Neuronal stem cell (in vitro differentiated cells): ENCODE data around the gene KIFC1.

ENCODE experiments used
- DNase-seq: peaks from one replicate; pipeline ENCODE4 v3.0.0-alpha.2; 2013; ENCODE audit warnings: low spot score
- H2AFZ ChIP-seq: one replicate; pipeline ENCODE4 v1.6.1; 2013; ENCODE audit warnings: mild to moderate bottlenecking, low read length, inconsistent platforms
- H2AK5ac ChIP-seq: 2 replicates; pipeline ENCODE4 v1.6.1; 2013; ENCODE audit warnings: low read depth, mild to moderate bottlenecking, inconsistent platforms, low read length, moderate library complexity, mixed read lengths
- H2BK120ac ChIP-seq: 2 replicates; pipeline ENCODE4 v1.6.1; 2013; ENCODE audit warnings: low read depth, mild to moderate bottlenecking, inconsistent platforms, low read length, moderate library complexity, mixed read lengths
- H2BK12ac ChIP-seq: one replicate; pipeline ENCODE4 v1.6.1; 2013; ENCODE audit warnings: low read length, inconsistent platforms
- H2BK15ac ChIP-seq: 2 replicates; pipeline ENCODE4 v1.6.1; 2013; ENCODE audit warnings: mild to moderate bottlenecking, low read length, inconsistent platforms, mixed read lengths
- H2BK5ac ChIP-seq: one replicate; pipeline ENCODE4 v1.6.1; 2013; ENCODE audit warnings: inconsistent platforms, mild to moderate bottlenecking, low read length, moderate library complexity
- H3K14ac ChIP-seq: one replicate; pipeline ENCODE4 v1.6.1; 2013; ENCODE audit warnings: low read length, inconsistent platforms
- H3K18ac ChIP-seq: 2 replicates; pipeline ENCODE4 v1.6.1; 2013; ENCODE audit warnings: low read length, inconsistent platforms
- H3K23ac ChIP-seq: 2 replicates; pipeline ENCODE4 v1.6.1; 2013; ENCODE audit warnings: low read depth, mild to moderate bottlenecking, mixed read lengths, low read length, inconsistent platforms; ENCODE audit not compliant: poor library complexity
- H3K27ac ChIP-seq: replicated peaks from 3 replicates; pipeline ENCODE4 v1.5.1; 2013; ENCODE audit warnings: low read length, inconsistent platforms
- H3K27me3 ChIP-seq, 3 experiments: 2 replicates each; pipeline ENCODE4 v1.6.1; 2013; ENCODE audit warnings: low read length in 3 of 3, mild to moderate bottlenecking in 2 of 3, inconsistent platforms in 1 of 3, low read depth in 1 of 3, mixed read lengths in 1 of 3, moderate library complexity in 1 of 3; ENCODE audit not compliant: control insufficient read depth in 3 of 3, insufficient read depth in 3 of 3
- H3K36me3 ChIP-seq, 2 donors: replicated peaks in 1 of 2; 2 replicates each; pipeline ENCODE4 v1.6.1; 2013; ENCODE audit warnings: low read length in 2 of 2; ENCODE audit not compliant: control insufficient read depth in 2 of 2, insufficient read depth in 2 of 2
- H3K4ac ChIP-seq: 2 replicates; pipeline ENCODE4 v1.6.1; 2013; ENCODE audit warnings: inconsistent platforms, mild to moderate bottlenecking, low read length, moderate library complexity
- H3K4me1 ChIP-seq, 2 donors: 1 replicate in 1 of 2; 2 replicates in 1 of 2; pipeline ENCODE4 v1.6.1; 2013; ENCODE audit warnings: low read length in 2 of 2, low read depth in 1 of 2; ENCODE audit not compliant: control insufficient read depth in 2 of 2, insufficient read depth in 1 of 2
- H3K4me2 ChIP-seq: one replicate; pipeline ENCODE4 v1.6.1; 2013; ENCODE audit warnings: mild to moderate bottlenecking, low read length, inconsistent platforms; ENCODE audit not compliant: insufficient read depth, poor library complexity, severe bottlenecking
- H3K4me3 ChIP-seq, 2 donors: 2 replicates each; pipeline ENCODE4 v1.5.1; 2013; ENCODE audit warnings: low read length in 2 of 2, mild to moderate bottlenecking in 2 of 2, inconsistent platforms in 1 of 2, moderate library complexity in 1 of 2
- H3K79me1 ChIP-seq: one replicate; pipeline ENCODE4 v1.6.1; 2013; ENCODE audit warnings: low read depth, mild to moderate bottlenecking, inconsistent platforms, low read length, moderate library complexity
- H3K9ac ChIP-seq: one replicate; pipeline ENCODE4 v1.6.1; 2013; ENCODE audit warnings: mild to moderate bottlenecking, low read depth, low read length, inconsistent platforms; ENCODE audit not compliant: poor library complexity
- H3K9me3 ChIP-seq, 2 donors: replicated peaks in 1 of 2; 2 replicates each; pipeline versions ENCODE3 to v1.6.1; 2013; ENCODE audit warnings: low read length in 2 of 2, mild to moderate bottlenecking in 2 of 2, inconsistent platforms in 1 of 2, low read depth in 1 of 2, mixed read lengths in 1 of 2, moderate library complexity in 1 of 2; ENCODE audit not compliant: control insufficient read depth in 2 of 2, insufficient read depth in 1 of 2
- H4K8ac ChIP-seq: one replicate; pipeline ENCODE4 v1.6.1; 2013; ENCODE audit warnings: low read depth, mild to moderate bottlenecking, inconsistent platforms, low read length, moderate library complexity
- H4K91ac ChIP-seq: one replicate; pipeline ENCODE4 v1.6.1; 2013; ENCODE audit warnings: low read length, low read depth, mild to moderate bottlenecking, inconsistent platforms; ENCODE audit not compliant: poor library complexity
- WGBS, 2 donors: extraction: QIAGEN DNeasy Blood & Tissue Kit; methylation state at CpG; one replicate each; pipeline ENCODE4 v1.1.7; 2013; ENCODE audit warnings: missing lambda C conversion rate in 2 of 2, mixed read lengths in 1 of 2; ENCODE audit not compliant: insufficient read length in 2 of 2, insufficient replicate concordance in 1 of 2; ENCODE audit errors: extremely low coverage in 2 of 2; 5-methylcytosine and 5-hydroxymethylcytosine counted together

Gene KIFC1

DNA sequence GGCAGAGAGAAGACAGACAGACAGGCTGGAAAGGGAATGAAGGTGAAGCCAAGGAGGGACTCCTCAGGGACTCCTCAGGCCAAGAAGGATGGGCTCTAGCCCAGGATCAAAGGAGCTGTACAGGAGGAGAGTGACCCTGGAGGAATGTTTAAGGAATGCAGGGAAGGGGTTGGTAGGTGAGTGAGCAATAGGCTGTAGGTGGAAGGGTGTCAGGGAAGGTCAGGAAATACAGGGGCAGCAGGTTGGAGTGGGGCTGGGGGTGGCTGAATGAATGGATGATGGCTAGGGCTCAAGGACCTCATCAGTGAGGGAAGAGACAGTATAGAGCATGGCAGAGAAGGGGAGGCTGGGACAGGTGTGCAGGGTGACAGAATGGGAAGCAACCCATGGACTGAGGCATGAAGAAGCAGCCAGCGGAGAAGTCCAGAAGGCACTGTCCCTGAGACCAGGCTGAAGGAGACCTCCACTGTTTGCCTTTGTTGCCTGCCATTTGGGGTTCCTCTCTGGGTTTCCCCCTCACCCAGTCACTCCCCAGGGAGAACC is 41.4 kb downstream of the KIFC1 start:
- Histone ChIP-seq H2BK5ac (peak overlapping the region; percentile 85), H3K4me1 (peaks cover 45 to 52% of the 10 kb centered on the region in 2 donors), H3K27ac (peak overlapping the region; percentile 96), H3K79me1 (peaks cover 19% of the 10 kb centered on the region), H2AFZ (no peak overlapping the region), H2BK12ac (no peak overlapping the region), H4K91ac (no peak overlapping the region), H3K27me3 (no peaks in the 10 kb centered on the region), H3K9me3 (peaks cover 0 to under 1% of the 10 kb centered on the region in 2 donors), H3K4me3 (peak overlapping the region in 1 of 2 donors; percentile 31), H2BK15ac (peak overlapping the region; percentile 86), H3K14ac (no peak overlapping the region), H2BK120ac (no peak overlapping the region), H3K23ac (no peak overlapping the region), H3K4ac (no peak overlapping the region), H3K9ac (peak overlapping the region; percentile 50), H3K4me2 (peak overlapping the region; percentile 45), H3K18ac (peak overlapping the region; percentile 81), H3K36me3 (peaks cover 29 to 57% of the 10 kb centered on the region in 2 donors), H4K8ac (no peak overlapping the region), H2AK5ac (no peak overlapping the region)
- WGBS, 2 donors: no CpG with 5 or more reads among the region's 1 CpG
- no peak for DNase-seq

DNA sequence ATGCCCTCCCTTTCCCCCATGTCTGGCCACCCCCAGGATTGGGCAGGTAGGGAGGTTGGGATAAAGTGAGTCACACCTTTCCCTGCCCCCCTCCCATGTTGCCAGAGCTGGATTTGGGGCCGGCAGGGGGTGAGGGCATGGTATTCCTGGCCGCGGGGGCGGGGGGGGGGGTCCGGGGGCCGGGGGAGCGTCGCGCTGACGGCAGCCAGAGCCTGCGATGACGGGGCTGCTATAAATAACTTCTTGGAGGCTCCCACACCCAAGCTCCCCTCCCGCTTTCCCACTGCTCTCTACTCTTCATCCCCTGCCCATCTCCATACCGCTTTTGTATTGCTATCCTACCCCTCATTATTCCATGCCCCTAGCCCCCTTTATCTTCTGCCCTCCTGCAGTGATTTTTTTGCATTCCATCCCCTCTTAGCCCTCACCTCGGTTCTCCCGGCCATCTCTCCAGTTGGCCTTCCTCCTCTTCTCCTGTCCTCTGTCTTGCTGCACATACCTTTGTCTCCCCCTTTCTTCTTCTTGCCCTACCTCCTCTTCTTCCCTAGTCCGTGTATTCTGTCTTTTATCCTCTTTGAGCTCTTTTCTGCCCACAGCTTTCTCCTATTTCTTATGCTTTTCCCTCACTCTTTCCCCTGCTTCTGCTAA is 42.0 kb downstream of the KIFC1 start:
- Histone ChIP-seq H2BK120ac (no peak overlapping the region), H3K4me2 (peak overlapping the region; percentile 45), H2AFZ (no peak overlapping the region), H3K14ac (no peak overlapping the region), H2BK5ac (no peak overlapping the region), H3K27ac (peak overlapping the region; percentile 96), H3K4me1 (peaks cover 40 to 46% of the 10 kb centered on the region in 2 donors), H3K9ac (peak overlapping the region; percentile 50), H4K8ac (no peak overlapping the region), H3K36me3 (peaks cover 35 to 63% of the 10 kb centered on the region in 2 donors), H3K79me1 (peaks cover 15% of the 10 kb centered on the region), H2AK5ac (no peak overlapping the region), H3K27me3 (no peaks in the 10 kb centered on the region), H3K9me3 (peaks cover 0 to 3% of the 10 kb centered on the region in 2 donors), H3K4me3 (peak overlapping the region in 1 of 2 donors; percentile 44), H3K23ac (no peak overlapping the region), H3K18ac (peak overlapping the region; percentile 81), H4K91ac (no peak overlapping the region), H2BK12ac (no peak overlapping the region), H3K4ac (no peak overlapping the region), H2BK15ac (no peak overlapping the region)
- DNase-seq: no peak
- no CpG with 5 or more reads among the region's 17 CpGs for WGBS, 2 donors

DNA sequence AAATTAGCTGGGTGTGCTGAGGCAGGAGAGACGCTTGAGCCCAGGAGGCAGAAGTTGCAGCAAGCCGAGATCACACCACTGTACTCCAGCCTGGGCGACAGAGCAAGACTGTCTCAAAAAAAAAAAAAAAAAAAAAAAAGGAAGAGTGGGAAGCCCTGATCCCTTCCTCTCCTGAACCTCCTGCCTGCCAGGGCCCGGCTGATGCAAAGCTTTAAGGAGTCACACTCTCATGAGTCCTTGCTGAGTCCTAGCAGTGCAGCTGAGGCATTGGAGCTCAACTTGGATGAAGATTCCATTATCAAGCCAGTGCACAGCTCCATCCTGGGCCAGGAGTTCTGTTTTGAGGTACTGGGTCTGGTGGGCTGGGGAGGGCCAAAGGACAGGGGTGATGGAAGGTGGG is 43.3 kb downstream of the KIFC1 start:
- no peak overlapping the region for H2AFZ ChIP-seq
- no peak overlapping the region for H3K23ac ChIP-seq
- H3K14ac ChIP-seq: no peak overlapping the region
- H3K9me3 ChIP-seq: peaks cover 0 to 3% of the 10 kb centered on the region in 2 donors
- no peak overlapping the region for H4K8ac ChIP-seq
- no CpG with 5 or more reads among the region's 4 CpGs for WGBS, 2 donors
- H3K4ac ChIP-seq: no peak overlapping the region
- no peak overlapping the region for H3K4me2 ChIP-seq
- H3K4me3 ChIP-seq: no peak overlapping the region
- H3K9ac ChIP-seq: peak overlapping the region; percentile 64
- H3K79me1 ChIP-seq: peaks cover 16% of the 10 kb centered on the region
- H2BK15ac ChIP-seq: no peak overlapping the region
- no peak overlapping the region for H2BK12ac ChIP-seq
- H2AK5ac ChIP-seq: no peak overlapping the region
- no peak overlapping the region for H4K91ac ChIP-seq
- no peak for DNase-seq
- no peak overlapping the region for H3K18ac ChIP-seq
- H2BK120ac ChIP-seq: no peak overlapping the region
- H2BK5ac ChIP-seq: no peak overlapping the region
- H3K36me3 ChIP-seq: peaks cover 42 to 75% of the 10 kb centered on the region in 2 donors
- no peak overlapping the region for H3K27ac ChIP-seq
- H3K27me3 ChIP-seq: no peaks in the 10 kb centered on the region
- H3K4me1 ChIP-seq: peaks cover 30 to 33% of the 10 kb centered on the region in 2 donors

DNA sequence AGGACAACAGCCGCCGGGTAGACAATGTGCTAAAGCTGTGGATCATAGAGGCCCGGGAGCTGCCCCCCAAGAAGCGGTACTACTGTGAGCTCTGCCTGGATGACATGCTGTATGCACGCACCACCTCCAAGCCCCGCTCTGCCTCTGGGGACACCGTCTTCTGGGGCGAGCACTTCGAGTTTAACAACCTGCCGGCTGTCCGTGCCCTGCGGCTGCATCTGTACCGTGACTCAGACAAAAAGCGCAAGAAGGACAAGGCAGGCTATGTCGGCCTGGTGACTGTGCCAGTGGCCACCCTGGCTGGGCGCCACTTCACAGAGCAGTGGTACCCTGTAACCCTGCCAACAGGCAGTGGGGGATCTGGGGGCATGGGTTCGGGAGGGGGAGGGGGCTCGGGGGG is 46.0 kb downstream of the KIFC1 start:
- Histone ChIP-seq H2BK15ac (no peak overlapping the region), H3K9ac (no peak overlapping the region), H3K27me3 (no peaks in the 10 kb centered on the region), H2BK5ac (no peak overlapping the region), H2BK12ac (no peak overlapping the region), H2BK120ac (no peak overlapping the region), H2AK5ac (no peak overlapping the region), H3K36me3 (peaks cover 67 to 96% of the 10 kb centered on the region in 2 donors), H3K4me3 (no peak overlapping the region), H3K27ac (no peak overlapping the region), H3K14ac (no peak overlapping the region), H2AFZ (no peak overlapping the region), H3K4ac (no peak overlapping the region), H3K79me1 (peaks cover 16% of the 10 kb centered on the region), H3K18ac (no peak overlapping the region), H3K23ac (no peak overlapping the region), H4K8ac (no peak overlapping the region), H3K9me3 (peaks cover 0 to 3% of the 10 kb centered on the region in 2 donors), H3K4me1 (peaks cover 8 to 11% of the 10 kb centered on the region in 2 donors), H3K4me2 (no peak overlapping the region), H4K91ac (no peak overlapping the region)
- DNase-seq: no peak
- WGBS, 2 donors: no CpG with 5 or more reads among the region's 18 CpGs
